Measurements from ENCODE around the gene TEAD2. TPM values are rescaled to one million over a fixed set of nuclear protein-coding genes. Genes with fewer than 3 reads are reported as not detected.

Gene TEAD2
- total RNA-seq, 1 experiment from 2014 or later = 106 TPM

DNA sequence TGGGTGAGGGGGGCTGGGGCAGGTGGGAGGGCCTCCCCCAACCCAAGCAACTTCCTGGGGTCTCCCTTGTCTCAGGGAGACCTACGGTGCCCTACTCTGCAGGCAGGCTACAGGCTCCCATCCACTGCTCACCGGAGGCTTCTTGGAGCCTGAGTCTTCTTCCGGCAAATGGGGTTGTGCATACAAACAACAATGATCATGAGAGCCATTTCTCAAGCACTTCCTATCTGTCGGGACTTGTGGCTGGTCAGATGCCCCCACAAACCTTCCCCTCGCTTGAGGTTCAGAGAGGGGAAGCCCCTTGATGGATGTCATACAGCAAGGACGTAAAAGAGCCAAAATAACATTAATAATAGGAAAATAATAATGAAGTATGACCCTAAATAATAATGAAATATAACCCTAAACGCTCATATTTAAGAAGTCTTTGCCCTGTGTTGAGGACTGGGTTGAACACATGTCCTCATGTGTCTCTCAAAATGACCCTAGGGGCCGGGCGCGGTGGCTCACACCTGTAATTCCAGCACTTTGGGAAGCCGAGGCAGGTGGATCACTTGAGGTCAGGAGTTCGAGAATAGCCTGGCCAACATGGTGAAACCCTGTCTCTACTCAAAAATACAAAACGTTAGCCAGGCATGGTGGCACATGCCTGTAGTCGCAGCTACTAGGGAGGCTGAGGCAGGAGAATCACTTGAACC is 26.3 kb downstream of the TEAD2 start (continued):
- TF ChIP-seq, protein P1, sequence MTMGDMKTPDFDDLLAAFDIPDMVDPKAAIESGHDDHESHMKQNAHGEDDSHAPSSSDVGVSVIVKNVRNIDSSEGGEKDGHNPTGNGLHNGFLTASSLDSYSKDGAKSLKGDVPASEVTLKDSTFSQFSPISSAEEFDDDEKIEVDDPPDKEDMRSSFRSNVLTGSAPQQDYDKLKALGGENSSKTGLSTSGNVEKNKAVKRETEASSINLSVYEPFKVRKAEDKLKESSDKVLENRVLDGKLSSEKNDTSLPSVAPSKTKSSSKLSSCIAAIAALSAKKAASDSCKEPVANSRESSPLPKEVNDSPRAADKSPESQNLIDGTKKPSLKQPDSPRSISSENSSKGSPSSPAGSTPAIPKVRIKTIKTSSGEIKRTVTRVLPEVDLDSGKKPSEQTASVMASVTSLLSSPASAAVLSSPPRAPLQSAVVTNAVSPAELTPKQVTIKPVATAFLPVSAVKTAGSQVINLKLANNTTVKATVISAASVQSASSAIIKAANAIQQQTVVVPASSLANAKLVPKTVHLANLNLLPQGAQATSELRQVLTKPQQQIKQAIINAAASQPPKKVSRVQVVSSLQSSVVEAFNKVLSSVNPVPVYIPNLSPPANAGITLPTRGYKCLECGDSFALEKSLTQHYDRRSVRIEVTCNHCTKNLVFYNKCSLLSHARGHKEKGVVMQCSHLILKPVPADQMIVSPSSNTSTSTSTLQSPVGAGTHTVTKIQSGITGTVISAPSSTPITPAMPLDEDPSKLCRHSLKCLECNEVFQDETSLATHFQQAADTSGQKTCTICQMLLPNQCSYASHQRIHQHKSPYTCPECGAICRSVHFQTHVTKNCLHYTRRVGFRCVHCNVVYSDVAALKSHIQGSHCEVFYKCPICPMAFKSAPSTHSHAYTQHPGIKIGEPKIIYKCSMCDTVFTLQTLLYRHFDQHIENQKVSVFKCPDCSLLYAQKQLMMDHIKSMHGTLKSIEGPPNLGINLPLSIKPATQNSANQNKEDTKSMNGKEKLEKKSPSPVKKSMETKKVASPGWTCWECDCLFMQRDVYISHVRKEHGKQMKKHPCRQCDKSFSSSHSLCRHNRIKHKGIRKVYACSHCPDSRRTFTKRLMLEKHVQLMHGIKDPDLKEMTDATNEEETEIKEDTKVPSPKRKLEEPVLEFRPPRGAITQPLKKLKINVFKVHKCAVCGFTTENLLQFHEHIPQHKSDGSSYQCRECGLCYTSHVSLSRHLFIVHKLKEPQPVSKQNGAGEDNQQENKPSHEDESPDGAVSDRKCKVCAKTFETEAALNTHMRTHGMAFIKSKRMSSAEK (CRISPR knock-in tag; IDR thresholded peaks at IDR 0.05; ENCODE audit: borderline replicate concordance) = no peak
- TF ChIP-seq, protein P2, sequence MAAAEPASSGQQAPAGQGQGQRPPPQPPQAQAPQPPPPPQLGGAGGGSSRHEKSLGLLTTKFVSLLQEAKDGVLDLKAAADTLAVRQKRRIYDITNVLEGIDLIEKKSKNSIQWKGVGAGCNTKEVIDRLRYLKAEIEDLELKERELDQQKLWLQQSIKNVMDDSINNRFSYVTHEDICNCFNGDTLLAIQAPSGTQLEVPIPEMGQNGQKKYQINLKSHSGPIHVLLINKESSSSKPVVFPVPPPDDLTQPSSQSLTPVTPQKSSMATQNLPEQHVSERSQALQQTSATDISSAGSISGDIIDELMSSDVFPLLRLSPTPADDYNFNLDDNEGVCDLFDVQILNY (CRISPR knock-in tag; IDR thresholded peaks at IDR 0.05) = no peak
- no peak for TF ChIP-seq CBFB (CRISPR knock-in tag; IDR thresholded peaks at IDR 0.05; ENCODE audit: low read depth)
- no peak for TF ChIP-seq IRF2 (CRISPR knock-in tag; IDR thresholded peaks at IDR 0.05; ENCODE audit: borderline replicate concordance, low read depth)
- TF ChIP-seq RELA (CRISPR knock-in tag; IDR thresholded peaks at IDR 0.05; ENCODE audit: borderline replicate concordance) = no peak

DNA sequence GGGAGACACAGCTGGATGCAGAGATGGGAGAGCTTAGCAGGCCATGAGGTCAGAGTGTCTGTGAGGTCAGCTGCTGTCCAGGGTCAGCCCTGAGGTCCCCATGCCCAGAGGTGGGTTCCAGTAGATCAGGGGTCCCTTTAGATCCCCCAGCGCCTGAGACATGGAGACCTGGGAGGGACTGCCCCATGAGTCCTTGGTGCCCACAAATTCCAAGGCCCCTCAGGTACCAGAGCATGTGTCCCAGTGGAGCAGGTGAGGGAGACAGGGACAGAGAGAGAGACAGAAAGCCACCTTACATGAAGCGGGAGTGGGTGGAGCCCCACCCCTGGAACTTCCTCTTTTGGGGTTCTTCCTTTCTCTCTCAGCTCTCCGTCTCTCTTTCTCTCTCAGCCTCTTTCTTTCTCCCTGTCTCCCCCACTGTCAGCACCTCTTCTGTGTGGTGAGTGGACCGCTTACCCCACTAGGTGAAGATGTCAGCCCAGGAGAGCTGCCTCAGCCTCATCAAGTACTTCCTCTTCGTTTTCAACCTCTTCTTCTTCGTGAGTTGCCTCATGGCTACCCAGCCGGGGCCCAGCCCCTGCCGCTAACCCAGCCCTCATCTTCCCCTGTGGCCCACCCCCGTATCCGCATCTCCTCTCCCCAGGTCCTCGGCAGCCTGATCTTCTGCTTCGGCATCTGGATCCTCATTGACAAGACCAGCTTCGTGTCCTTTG is 27.0 kb downstream of the TEAD2 start, which contains the start of gene CD37:
Gene CD37, plus strand, starts transcription at position 336 of the 713 bp plus-strand sequence. Its CDS starts 135 bp downstream, at position 471.
- DNase-seq (ENCODE audit: low spot score) = no peak
- CTCF ChIA-PET = interaction anchor here (1.0 to 1.3 kb wide), 2 partner anchors 34 to 110 kb away, joined by 3 read pairs; no protein-coding TSS in a partner anchor
- TF ChIP-seq, protein P3, sequence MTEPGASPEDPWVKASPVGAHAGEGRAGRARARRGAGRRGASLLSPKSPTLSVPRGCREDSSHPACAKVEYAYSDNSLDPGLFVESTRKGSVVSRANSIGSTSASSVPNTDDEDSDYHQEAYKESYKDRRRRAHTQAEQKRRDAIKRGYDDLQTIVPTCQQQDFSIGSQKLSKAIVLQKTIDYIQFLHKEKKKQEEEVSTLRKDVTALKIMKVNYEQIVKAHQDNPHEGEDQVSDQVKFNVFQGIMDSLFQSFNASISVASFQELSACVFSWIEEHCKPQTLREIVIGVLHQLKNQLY (CRISPR knock-in tag; IDR thresholded peaks at IDR 0.05) = no peak
- TF ChIP-seq ZNF671 (CRISPR knock-in tag; IDR thresholded peaks at IDR 0.05) = no peak
- TF ChIP-seq, protein P4, sequence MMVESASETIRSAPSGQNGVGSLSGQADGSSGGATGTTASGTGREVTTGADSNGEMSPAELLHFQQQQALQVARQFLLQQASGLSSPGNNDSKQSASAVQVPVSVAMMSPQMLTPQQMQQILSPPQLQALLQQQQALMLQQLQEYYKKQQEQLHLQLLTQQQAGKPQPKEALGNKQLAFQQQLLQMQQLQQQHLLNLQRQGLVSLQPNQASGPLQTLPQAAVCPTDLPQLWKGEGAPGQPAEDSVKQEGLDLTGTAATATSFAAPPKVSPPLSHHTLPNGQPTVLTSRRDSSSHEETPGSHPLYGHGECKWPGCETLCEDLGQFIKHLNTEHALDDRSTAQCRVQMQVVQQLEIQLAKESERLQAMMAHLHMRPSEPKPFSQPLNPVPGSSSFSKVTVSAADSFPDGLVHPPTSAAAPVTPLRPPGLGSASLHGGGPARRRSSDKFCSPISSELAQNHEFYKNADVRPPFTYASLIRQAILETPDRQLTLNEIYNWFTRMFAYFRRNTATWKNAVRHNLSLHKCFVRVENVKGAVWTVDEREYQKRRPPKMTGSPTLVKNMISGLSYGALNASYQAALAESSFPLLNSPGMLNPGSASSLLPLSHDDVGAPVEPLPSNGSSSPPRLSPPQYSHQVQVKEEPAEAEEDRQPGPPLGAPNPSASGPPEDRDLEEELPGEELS (CRISPR knock-in tag; IDR thresholded peaks at IDR 0.05) = no peak
- TF ChIP-seq ETV6 (CRISPR knock-in tag; IDR thresholded peaks at IDR 0.05) = no peak
- TF ChIP-seq, protein P2 (CRISPR knock-in tag; IDR thresholded peaks at IDR 0.05) = no peak
- no peak for TF ChIP-seq GABPB1 (CRISPR knock-in tag; IDR thresholded peaks at IDR 0.05)
- no peak for TF ChIP-seq TCF7 (CRISPR knock-in tag; IDR thresholded peaks at IDR 0.05; ENCODE audit: low read depth)
- no peak for TF ChIP-seq NR3C1 (CRISPR knock-in tag; conservative IDR thresholded peaks at IDR 0.05; ENCODE audit: low read depth)
- TF ChIP-seq, protein P5, sequence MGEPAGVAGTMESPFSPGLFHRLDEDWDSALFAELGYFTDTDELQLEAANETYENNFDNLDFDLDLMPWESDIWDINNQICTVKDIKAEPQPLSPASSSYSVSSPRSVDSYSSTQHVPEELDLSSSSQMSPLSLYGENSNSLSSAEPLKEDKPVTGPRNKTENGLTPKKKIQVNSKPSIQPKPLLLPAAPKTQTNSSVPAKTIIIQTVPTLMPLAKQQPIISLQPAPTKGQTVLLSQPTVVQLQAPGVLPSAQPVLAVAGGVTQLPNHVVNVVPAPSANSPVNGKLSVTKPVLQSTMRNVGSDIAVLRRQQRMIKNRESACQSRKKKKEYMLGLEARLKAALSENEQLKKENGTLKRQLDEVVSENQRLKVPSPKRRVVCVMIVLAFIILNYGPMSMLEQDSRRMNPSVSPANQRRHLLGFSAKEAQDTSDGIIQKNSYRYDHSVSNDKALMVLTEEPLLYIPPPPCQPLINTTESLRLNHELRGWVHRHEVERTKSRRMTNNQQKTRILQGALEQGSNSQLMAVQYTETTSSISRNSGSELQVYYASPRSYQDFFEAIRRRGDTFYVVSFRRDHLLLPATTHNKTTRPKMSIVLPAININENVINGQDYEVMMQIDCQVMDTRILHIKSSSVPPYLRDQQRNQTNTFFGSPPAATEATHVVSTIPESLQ (CRISPR knock-in tag; IDR thresholded peaks at IDR 0.05) = no peak
- TF ChIP-seq, protein P6, sequence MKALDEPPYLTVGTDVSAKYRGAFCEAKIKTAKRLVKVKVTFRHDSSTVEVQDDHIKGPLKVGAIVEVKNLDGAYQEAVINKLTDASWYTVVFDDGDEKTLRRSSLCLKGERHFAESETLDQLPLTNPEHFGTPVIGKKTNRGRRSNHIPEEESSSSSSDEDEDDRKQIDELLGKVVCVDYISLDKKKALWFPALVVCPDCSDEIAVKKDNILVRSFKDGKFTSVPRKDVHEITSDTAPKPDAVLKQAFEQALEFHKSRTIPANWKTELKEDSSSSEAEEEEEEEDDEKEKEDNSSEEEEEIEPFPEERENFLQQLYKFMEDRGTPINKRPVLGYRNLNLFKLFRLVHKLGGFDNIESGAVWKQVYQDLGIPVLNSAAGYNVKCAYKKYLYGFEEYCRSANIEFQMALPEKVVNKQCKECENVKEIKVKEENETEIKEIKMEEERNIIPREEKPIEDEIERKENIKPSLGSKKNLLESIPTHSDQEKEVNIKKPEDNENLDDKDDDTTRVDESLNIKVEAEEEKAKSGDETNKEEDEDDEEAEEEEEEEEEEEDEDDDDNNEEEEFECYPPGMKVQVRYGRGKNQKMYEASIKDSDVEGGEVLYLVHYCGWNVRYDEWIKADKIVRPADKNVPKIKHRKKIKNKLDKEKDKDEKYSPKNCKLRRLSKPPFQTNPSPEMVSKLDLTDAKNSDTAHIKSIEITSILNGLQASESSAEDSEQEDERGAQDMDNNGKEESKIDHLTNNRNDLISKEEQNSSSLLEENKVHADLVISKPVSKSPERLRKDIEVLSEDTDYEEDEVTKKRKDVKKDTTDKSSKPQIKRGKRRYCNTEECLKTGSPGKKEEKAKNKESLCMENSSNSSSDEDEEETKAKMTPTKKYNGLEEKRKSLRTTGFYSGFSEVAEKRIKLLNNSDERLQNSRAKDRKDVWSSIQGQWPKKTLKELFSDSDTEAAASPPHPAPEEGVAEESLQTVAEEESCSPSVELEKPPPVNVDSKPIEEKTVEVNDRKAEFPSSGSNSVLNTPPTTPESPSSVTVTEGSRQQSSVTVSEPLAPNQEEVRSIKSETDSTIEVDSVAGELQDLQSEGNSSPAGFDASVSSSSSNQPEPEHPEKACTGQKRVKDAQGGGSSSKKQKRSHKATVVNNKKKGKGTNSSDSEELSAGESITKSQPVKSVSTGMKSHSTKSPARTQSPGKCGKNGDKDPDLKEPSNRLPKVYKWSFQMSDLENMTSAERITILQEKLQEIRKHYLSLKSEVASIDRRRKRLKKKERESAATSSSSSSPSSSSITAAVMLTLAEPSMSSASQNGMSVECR (CRISPR knock-in tag; IDR thresholded peaks at IDR 0.05; ENCODE audit: borderline replicate concordance) = no peak
- TF ChIP-seq, protein P7, sequence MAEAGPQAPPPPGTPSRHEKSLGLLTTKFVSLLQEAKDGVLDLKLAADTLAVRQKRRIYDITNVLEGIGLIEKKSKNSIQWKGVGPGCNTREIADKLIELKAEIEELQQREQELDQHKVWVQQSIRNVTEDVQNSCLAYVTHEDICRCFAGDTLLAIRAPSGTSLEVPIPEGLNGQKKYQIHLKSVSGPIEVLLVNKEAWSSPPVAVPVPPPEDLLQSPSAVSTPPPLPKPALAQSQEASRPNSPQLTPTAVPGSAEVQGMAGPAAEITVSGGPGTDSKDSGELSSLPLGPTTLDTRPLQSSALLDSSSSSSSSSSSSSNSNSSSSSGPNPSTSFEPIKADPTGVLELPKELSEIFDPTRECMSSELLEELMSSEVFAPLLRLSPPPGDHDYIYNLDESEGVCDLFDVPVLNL (CRISPR knock-in tag; IDR thresholded peaks at IDR 0.05; ENCODE audit: borderline replicate concordance, low read depth) = no peak
- no peak for TF ChIP-seq CREM (CRISPR knock-in tag; IDR thresholded peaks at IDR 0.05)

More for the DNA sequence above, 27.0 kb downstream of the TEAD2 start, which contains the start of gene CD37:
- H3K27ac Mint-ChIP-seq = no peak within 1 kb of the TSS
- no peak within 1 kb of the TSS for H3K4me3 Mint-ChIP-seq
- H3K27me3 Mint-ChIP-seq (ENCODE audit: low read depth) = peaks cover 52% of the 10 kb centered on the region
- peaks cover 3% of the 10 kb centered on the region for H3K36me3 Mint-ChIP-seq
- ATAC-seq = no peak
- POLR2A ChIA-PET = no interaction called here
- H3K9me3 Mint-ChIP-seq = no peaks in the 10 kb centered on the region
- H3K4me1 Mint-ChIP-seq = peaks cover 28% of the 10 kb centered on the region

All from WTC11 (cell line).